ENCODE results near the gene S100Z. TPM values are rescaled to one million over a fixed set of nuclear protein-coding genes. Genes with fewer than 3 reads are reported as not detected.
A peak's percentile ranks its signal among the peaks of the same experiment; 100 is the strongest.
"Not testable (repeated sequence)": the region's sequence is repeated elsewhere in the genome, so short reads cannot be mapped to it uniquely, and the experiment has no call there.

Gene S100Z
- total RNA-seq, 1 experiment from 2014 or later: not detected

- Histone ChIP-seq H3K27me3 (ENCODE audit: control insufficient read depth, insufficient read depth, low read length) (no peaks in the 10 kb centered on the region), H3K4me1 (ENCODE audit: control insufficient read depth, insufficient read depth, low read length) (peaks cover 52% of the 10 kb centered on the region), H3K27ac (ENCODE audit: low read length) (peak overlapping the region; percentile 79), H3K36me3 (ENCODE audit: control insufficient read depth, insufficient read depth, low read length) (no peaks in the 10 kb centered on the region), H3K9me3 (ENCODE audit: control insufficient read depth, insufficient read depth, low read depth, low read length) (no peaks in the 10 kb centered on the region), H3K4me3 (ENCODE audit: low read depth in 2 of 2, low read length in 2 of 2) (no peak overlapping the region)
- peak; percentile 60; the same call in 1 of the 2 replicates for TF ChIP-seq TCF7L2 (IDR thresholded peaks at IDR 0.05; ENCODE audit: low read depth, low read length)
- no peak for TF ChIP-seq SIN3A (IDR thresholded peaks at IDR 0.05; ENCODE audit: borderline replicate concordance, insufficient read depth, low read depth, low read length)
- in situ Hi-C loops (cut with HindIII; ENCODE audit: low pct_unique_long_range_greater_than_20kb, low sequenced_read_pairs): no loop called here
- ChIA-PET POLR2A (no interaction called here), CTCF (no interaction called here)
- no TSS peak for BruUV-seq (replicated peaks)
- ATAC-seq (no peak), DNase-seq (ENCODE audit: low read depth, low spot score) (no peak)
- intact Hi-C loops (cut with micrococcal nuclease; ENCODE audit: unreplicated experiment): no loop called here
Measured at GRCh38 chr5:76810236-76810635, 39.6 kb upstream of the S100Z start.

GRCh38 chr5:76811214-76811613, 38.6 kb upstream of the S100Z start:
- POLR2A ChIA-PET: no interaction called here
- CTCF ChIA-PET: no interaction called here
- Histone ChIP-seq H3K27me3 (ENCODE audit: control insufficient read depth, insufficient read depth, low read length) (no peaks in the 10 kb centered on the region), H3K27ac (ENCODE audit: low read length) (peak overlapping the region; percentile 79), H3K4me1 (ENCODE audit: control insufficient read depth, insufficient read depth, low read length) (peaks cover 48% of the 10 kb centered on the region), H3K9me3 (ENCODE audit: control insufficient read depth, insufficient read depth, low read depth, low read length) (no peaks in the 10 kb centered on the region), H3K36me3 (ENCODE audit: control insufficient read depth, insufficient read depth, low read length) (no peaks in the 10 kb centered on the region), H3K4me3 (ENCODE audit: low read depth in 2 of 2, low read length in 2 of 2) (no peak overlapping the region)
- no TSS peak for BruUV-seq (replicated peaks)
- TF ChIP-seq REST (IDR thresholded peaks at IDR 0.05; ENCODE audit: insufficient read depth in 1 of 2, low read depth in 2 of 2, low read length in 1 of 2): no peak
- ATAC-seq (no peak), DNase-seq (ENCODE audit: low read depth, low spot score) (no peak)
- intact Hi-C loops (cut with micrococcal nuclease; ENCODE audit: unreplicated experiment) (no loop called here), in situ Hi-C loops (cut with HindIII; ENCODE audit: low pct_unique_long_range_greater_than_20kb, low sequenced_read_pairs) (no loop called here)

GRCh38 chr5:76812209-76812608, 37.6 kb upstream of the S100Z start:
- POLR2A ChIA-PET; H3K4me3 ChIP-seq (ENCODE audit: low read depth in 2 of 2, low read length in 2 of 2); ATAC-seq; CTCF ChIA-PET; H3K9me3 ChIP-seq (ENCODE audit: control insufficient read depth, insufficient read depth, low read depth, low read length); H3K36me3 ChIP-seq (ENCODE audit: control insufficient read depth, insufficient read depth, low read length); DNase-seq (ENCODE audit: low read depth, low spot score); in situ Hi-C loops (cut with HindIII; ENCODE audit: low pct_unique_long_range_greater_than_20kb, low sequenced_read_pairs); H3K27ac ChIP-seq (ENCODE audit: low read length); BruUV-seq (replicated peaks); H3K27me3 ChIP-seq (ENCODE audit: control insufficient read depth, insufficient read depth, low read length); intact Hi-C loops (cut with micrococcal nuclease; ENCODE audit: unreplicated experiment): not testable (repeated sequence)
- H3K4me1 ChIP-seq (ENCODE audit: control insufficient read depth, insufficient read depth, low read length): peaks cover 51% of the 10 kb centered on the region

GRCh38 chr5:76813982-76814562, 35.7 kb upstream of the S100Z start:
- Histone ChIP-seq H3K9me3 (ENCODE audit: control insufficient read depth, insufficient read depth, low read depth, low read length) (no peaks in the 10 kb centered on the region), H3K27ac (ENCODE audit: low read length) (peak overlapping the region; percentile 60), H3K4me1 (ENCODE audit: control insufficient read depth, insufficient read depth, low read length) (peaks cover 45% of the 10 kb centered on the region), H3K4me3 (ENCODE audit: low read depth in 2 of 2, low read length in 2 of 2) (no peak overlapping the region), H3K27me3 (ENCODE audit: control insufficient read depth, insufficient read depth, low read length) (no peaks in the 10 kb centered on the region), H3K36me3 (ENCODE audit: control insufficient read depth, insufficient read depth, low read length) (no peaks in the 10 kb centered on the region; the same call in 1 of the 2 replicates)
- ATAC-seq: peak; percentile 73
- in situ Hi-C loops (cut with HindIII; ENCODE audit: low pct_unique_long_range_greater_than_20kb, low sequenced_read_pairs): no loop called here
- CTCF ChIA-PET: interaction anchor here (0.5 kb wide), 1 partner anchor 40 kb away, joined by 5 read pairs; no protein-coding TSS in a partner anchor
- DNase-seq (ENCODE audit: low read depth, low spot score): no peak
- POLR2A ChIA-PET: no interaction called here
- no TSS peak for BruUV-seq (replicated peaks)
- intact Hi-C loops (cut with micrococcal nuclease; ENCODE audit: unreplicated experiment): no loop called here
- TF ChIP-seq CTCF (IDR thresholded peaks at IDR 0.05): no peak
- TF ChIP-seq POLR2AphosphoS5 (IDR thresholded peaks at IDR 0.05; ENCODE audit: low read depth, low read length): peak; percentile 47; the same call in 1 of the 2 replicates

All from Panc1 (cell line).